Aorta (tissue), 5 donors: ENCODE data around the gene KRTAP5-7. TPM values are rescaled to one million over a fixed set of nuclear protein-coding genes. Genes with fewer than 3 reads are reported as not detected.
"Not testable (repeated sequence)": the region's sequence is repeated elsewhere in the genome, so short reads cannot be mapped to it uniquely, and the experiment has no call there.

Source experiments
- ATAC-seq: fragments of 200-7000 bp; cut with Tn5 transposase; one replicate; pipeline ENCODE4 v1.9.1; 2022; ENCODE audit warnings: moderate library complexity; ENCODE audit not compliant: low FRiP score
- DNase-seq, 2 donors: peaks; one replicate each; pipeline ENCODE4 v3.0.0-alpha.2; 2020
- H3K27ac ChIP-seq, 2 donors: one replicate each; pipeline ENCODE4 v1.5.1; 2013; ENCODE audit warnings: low read length in 2 of 2, mild to moderate bottlenecking in 2 of 2, moderate library complexity in 2 of 2, control low read depth in 1 of 2, inconsistent platforms in 1 of 2, low read depth in 1 of 2
- H3K27me3 ChIP-seq, 2 donors: one replicate each; pipeline ENCODE4 v1.6.1; 2013; ENCODE audit warnings: control low read depth in 1 of 2, low read length in 1 of 2, mild to moderate bottlenecking in 1 of 2, moderate library complexity in 1 of 2; ENCODE audit not compliant: insufficient read depth in 2 of 2, control insufficient read depth in 1 of 2
- H3K36me3 ChIP-seq, 2 donors: one replicate each; pipeline ENCODE4 v1.6.1; 2013; ENCODE audit warnings: control low read depth in 1 of 2, low read length in 1 of 2, mild to moderate bottlenecking in 1 of 2; ENCODE audit not compliant: insufficient read depth in 2 of 2, control insufficient read depth in 1 of 2
- H3K4me1 ChIP-seq, 2 donors: one replicate each; pipeline ENCODE4 v1.6.1; 2013; ENCODE audit warnings: low read length in 2 of 2, control low read depth in 1 of 2, mild to moderate bottlenecking in 1 of 2, moderate library complexity in 1 of 2; ENCODE audit not compliant: insufficient read depth in 2 of 2, control insufficient read depth in 1 of 2
- H3K4me3 ChIP-seq, 2 donors: one replicate each; pipeline ENCODE4 v1.5.1; 2013; ENCODE audit warnings: low read length in 2 of 2, control low read depth in 1 of 2, mild to moderate bottlenecking in 1 of 2
- H3K9me3 ChIP-seq: one replicate; pipeline ENCODE4 v1.6.1; 2013; ENCODE audit warnings: mild to moderate bottlenecking, low read length; ENCODE audit not compliant: control insufficient read depth
- WGBS, 2 donors: extraction: QIAGEN DNeasy Blood & Tissue Kit; methylation state at CpG; one replicate each; pipeline ENCODE4 v1.1.7; 2013; 5-methylcytosine and 5-hydroxymethylcytosine counted together
- intact Hi-C, 2 donors: fragments of 100-400 bp; cut with DNase I; formaldehyde crosslinking; loops; one replicate each; pipeline versions ENCODE4 v1.14.2 to v1.15.0; 2022
- polyA plus RNA-seq, 2 donors: library from polyadenylated mRNA; stranded (reverse); fragments of 200-250 nt; gene quantifications; one replicate each; pipeline ENCODE4 v1.2.3, GENCODE V29; 2013
- total RNA-seq, 2 donors: library from RNA; stranded (reverse); fragmentation: NEBNext Ultra II Directional; extraction: Animal tissue kit (Norgen Biotek cat#: 25700); gene quantifications; one replicate each; pipeline ENCODE4 v1.2.1, GENCODE V29; 2021
- donor health status: healthy with polysubstance abuse.
- donor health status: Bipolar disorder and iron deficiency.
- donor health status: DM: no; HTN: no; CAD: no.
- donor health status: DM: no; HTN: no; CAD: no.
- donor health status: DM: yes; HTN: yes; CAD: no.

Gene KRTAP5-7
- total and polyA plus RNA-seq, 4 donors = 0.39 to 0.63 TPM; not detected in 2

DNA sequence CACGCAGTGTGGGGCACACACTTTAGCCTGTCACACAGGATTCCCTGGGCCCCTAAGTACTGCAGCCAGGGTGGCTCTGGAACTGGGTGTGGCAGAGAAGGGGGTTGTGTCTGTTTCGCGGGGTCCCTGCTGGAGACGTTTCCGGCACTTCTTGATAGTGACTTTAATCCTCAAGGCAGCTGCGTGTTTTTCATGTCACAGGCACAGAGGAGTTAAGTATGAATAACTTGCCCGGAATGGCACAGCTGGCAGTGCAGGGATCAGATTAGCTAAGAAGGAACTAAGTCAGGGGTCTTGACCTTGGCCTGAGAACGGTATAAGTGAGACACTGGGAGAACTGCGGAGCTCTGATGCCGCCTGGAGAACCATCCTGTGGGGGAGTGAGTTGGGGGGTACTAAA, 7.5 kb upstream of the KRTAP5-7 start:
- whole genome bisulfite sequencing, 2 donors = 66% methylated on average over 10 of the region's 10 CpGs
- no peak for ATAC-seq
- peak in 1 of 2 donors; percentile 34 for DNase-seq
- no peaks in the 10 kb centered on the region for H3K27me3 ChIP-seq
- H3K9me3 ChIP-seq = no peaks in the 10 kb centered on the region
- H3K27ac ChIP-seq = no peak overlapping the region
- no peaks in the 10 kb centered on the region for H3K36me3 ChIP-seq
- intact Hi-C loops = no loop called here
- no peak overlapping the region for H3K4me3 ChIP-seq
- H3K4me1 ChIP-seq = no peaks in the 10 kb centered on the region

DNA sequence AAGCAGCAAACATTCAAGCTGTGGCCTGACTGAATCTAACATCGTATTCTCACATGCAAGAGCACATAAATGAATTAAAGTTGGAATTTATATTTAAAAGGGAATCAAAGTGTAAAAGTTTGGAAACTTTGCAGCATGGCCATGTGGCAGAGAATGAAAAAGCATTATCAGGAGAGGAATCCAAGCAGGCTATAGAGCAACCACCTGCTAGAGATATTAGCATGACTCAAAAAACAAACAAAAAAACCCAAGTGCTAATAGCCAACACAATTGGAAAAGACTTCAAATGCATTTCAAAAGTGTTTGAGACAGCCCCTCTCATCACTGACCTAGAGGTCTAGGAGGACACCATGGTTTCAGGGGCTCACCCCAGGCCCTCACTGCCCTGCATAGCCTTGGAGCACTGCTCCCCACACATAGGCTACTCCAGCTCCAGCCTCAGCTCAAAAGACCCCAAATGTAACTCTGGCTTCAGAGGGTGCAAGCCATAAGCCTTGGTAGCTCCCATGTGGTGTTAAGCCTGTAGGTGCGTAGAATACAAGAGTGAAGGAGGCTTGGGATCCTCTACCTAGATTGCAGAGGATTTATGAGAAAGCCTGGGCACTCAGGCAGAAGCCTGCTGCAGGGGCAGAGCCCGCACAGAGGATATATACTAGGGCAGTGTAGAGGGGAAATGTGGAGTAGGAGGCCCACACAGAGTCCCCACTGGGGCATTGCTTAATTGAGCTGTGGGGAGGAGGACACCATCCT, 1.7 kb upstream of the KRTAP5-7 start:
- intact Hi-C loops = no loop called here
- ATAC-seq = no peak
- no peak overlapping the region for H3K27ac ChIP-seq
- no peak overlapping the region for H3K4me3 ChIP-seq
- peaks cover 2% of the 10 kb centered on the region for H3K9me3 ChIP-seq
- no peaks in the 10 kb centered on the region for H3K4me1 ChIP-seq
- DNase-seq = peak in 1 of 2 donors; percentile 13
- H3K36me3 ChIP-seq = no peaks in the 10 kb centered on the region
- WGBS, 2 donors = 63 to 75% methylated on average over 3 of the region's 3 CpGs
- no peaks in the 10 kb centered on the region for H3K27me3 ChIP-seq

DNA sequence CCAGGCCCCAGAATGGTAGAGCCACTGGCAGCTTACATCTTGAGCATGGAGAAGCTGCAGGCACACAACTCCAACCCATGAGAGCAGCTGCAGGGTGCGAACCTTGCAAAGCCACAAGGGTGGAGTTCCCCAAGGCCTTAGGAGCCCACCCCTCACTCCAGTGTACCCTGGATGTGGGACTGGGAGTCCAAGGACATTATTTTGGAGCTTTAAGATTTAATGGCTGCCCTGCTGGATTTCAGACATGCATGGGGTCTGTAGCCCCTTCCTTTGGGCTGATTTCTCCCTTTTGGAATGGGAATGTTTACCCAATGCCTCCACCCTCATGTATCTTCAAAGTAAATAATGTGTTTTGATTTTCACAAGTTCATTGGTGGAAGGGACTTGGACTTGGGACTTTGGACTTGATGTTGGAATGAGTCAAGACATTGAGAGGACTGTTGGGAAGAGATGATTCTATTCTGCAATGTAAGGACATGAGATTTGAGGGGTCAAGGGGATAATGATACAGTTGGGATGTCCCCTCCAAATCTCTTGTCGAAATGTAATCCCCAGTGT, 1.1 kb upstream of the KRTAP5-7 start:
- 73 to 84% methylated on average over 2 of the region's 2 CpGs for WGBS, 2 donors

DNA sequence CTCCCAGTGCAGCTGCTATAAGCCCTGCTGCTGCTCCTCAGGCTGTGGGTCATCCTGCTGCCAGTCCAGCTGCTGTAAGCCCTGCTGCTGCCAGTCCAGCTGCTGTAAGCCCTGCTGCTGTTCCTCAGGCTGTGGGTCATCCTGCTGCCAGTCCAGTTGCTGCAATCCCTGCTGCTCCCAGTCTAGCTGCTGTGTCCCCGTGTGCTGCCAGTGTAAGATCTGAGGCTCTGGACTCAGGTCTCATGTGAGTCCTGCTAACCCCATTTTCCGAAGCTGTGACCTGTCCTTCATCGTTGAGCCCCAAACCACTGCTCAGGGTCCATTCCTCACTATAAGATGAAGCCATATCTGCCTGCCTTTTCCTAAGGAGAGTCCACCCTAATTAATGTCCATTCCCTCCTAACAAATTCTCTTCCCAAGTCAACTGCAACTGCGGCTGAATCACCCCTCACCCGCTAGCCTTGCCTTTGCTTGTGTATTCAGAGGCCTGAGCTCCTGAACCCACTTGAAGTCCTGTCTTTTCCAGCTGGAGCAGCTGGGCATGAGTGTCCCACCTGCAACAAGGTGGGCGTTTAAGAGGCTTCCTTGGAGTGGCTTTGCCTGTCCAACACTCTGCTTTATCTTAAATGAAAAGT, 626 bp downstream of the KRTAP5-7 start:
- H3K27ac ChIP-seq = no peak overlapping the region
- H3K4me3 ChIP-seq = no peak overlapping the region
- whole genome bisulfite sequencing, 2 donors = 73 to 81% methylated on average over 6 of the region's 6 CpGs
- DNase-seq (peak in 1 of 2 donors; percentile 19), ATAC-seq (no peak)
- peaks cover 2% of the 10 kb centered on the region for H3K9me3 ChIP-seq
- H3K36me3 ChIP-seq = no peaks in the 10 kb centered on the region
- no peaks in the 10 kb centered on the region for H3K4me1 ChIP-seq
- intact Hi-C loops = no loop called here
- H3K27me3 ChIP-seq = no peaks in the 10 kb centered on the region

More for the DNA sequence above, 1.1 kb upstream of the KRTAP5-7 start:
- Histone ChIP-seq H3K9me3 (peaks cover 2% of the 10 kb centered on the region), H3K4me1 (no peaks in the 10 kb centered on the region), H3K27me3 (no peaks in the 10 kb centered on the region), H3K4me3 (no peak overlapping the region), H3K27ac (no peak overlapping the region), H3K36me3 (no peaks in the 10 kb centered on the region)
- no peak for ATAC-seq
- DNase-seq = peak in 1 of 2 donors; percentile 9
- intact Hi-C loops = no loop called here

DNA sequence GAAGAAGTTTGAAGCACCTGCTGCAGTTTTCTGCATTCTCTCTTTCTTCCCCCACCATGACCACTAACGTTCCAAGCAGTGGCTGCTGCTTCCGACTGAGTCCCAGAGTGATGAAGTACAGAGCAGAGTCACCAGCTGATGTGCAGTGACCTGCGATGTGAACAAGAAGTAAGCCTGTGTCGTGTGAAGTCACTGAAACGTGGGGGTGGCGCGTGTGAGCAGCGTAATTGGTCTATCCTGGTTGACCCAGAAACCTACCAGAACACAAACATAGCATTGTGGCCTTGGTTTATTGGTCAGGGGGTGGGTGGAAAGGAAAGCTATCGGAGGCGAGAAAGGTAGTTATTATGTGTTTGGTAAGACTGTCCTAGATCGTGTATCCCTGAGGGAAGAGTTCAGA, 3.5 kb downstream of the KRTAP5-7 start:
- Histone ChIP-seq H3K9me3 (no peaks in the 10 kb centered on the region), H3K27ac (no peak overlapping the region), H3K27me3 (no peaks in the 10 kb centered on the region), H3K36me3 (no peaks in the 10 kb centered on the region), H3K4me3 (no peak overlapping the region), H3K4me1 (no peaks in the 10 kb centered on the region)
- intact Hi-C loops = no loop called here
- DNase-seq = peak in 1 of 2 donors; percentile 9
- no peak for ATAC-seq
- 78 to 79% methylated on average over 11 of the region's 11 CpGs for WGBS, 2 donors

DNA sequence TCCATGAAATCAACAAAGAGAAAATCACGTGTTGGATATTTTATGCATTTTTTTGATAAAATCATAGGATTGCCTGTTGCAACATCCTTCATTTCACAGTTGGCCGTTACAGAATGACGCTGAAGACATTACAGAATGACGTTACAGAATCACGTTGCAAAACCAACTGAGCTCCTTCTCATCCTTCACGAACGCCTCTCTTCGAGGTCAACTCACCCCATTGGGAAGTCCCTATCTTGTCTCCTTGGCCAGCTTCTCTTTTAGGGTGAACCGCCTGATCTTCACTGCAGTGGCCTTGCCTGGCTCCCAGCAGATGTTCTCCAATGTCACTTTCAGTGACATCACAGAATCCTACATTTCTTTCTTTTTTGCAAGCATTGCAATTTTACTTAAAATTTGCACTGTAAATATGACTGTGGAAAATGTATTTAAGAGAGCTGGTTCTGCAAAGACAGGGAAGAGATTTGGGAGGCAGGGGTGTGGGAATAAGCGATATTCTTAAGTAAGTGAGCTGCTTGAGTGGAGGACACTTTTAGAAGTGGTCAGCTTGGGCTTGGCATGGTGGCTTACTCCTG, 5.1 kb downstream of the KRTAP5-7 start:
- no peak overlapping the region for H3K4me3 ChIP-seq
- H3K27me3 ChIP-seq = no peaks in the 10 kb centered on the region
- WGBS, 2 donors = 80 to 81% methylated on average over 10 of the region's 10 CpGs
- ATAC-seq (no peak), DNase-seq (no peak)
- H3K36me3 ChIP-seq = no peaks in the 10 kb centered on the region
- intact Hi-C loops = no loop called here
- no peak overlapping the region for H3K27ac ChIP-seq
- no peaks in the 10 kb centered on the region for H3K4me1 ChIP-seq
- no peaks in the 10 kb centered on the region for H3K9me3 ChIP-seq

DNA sequence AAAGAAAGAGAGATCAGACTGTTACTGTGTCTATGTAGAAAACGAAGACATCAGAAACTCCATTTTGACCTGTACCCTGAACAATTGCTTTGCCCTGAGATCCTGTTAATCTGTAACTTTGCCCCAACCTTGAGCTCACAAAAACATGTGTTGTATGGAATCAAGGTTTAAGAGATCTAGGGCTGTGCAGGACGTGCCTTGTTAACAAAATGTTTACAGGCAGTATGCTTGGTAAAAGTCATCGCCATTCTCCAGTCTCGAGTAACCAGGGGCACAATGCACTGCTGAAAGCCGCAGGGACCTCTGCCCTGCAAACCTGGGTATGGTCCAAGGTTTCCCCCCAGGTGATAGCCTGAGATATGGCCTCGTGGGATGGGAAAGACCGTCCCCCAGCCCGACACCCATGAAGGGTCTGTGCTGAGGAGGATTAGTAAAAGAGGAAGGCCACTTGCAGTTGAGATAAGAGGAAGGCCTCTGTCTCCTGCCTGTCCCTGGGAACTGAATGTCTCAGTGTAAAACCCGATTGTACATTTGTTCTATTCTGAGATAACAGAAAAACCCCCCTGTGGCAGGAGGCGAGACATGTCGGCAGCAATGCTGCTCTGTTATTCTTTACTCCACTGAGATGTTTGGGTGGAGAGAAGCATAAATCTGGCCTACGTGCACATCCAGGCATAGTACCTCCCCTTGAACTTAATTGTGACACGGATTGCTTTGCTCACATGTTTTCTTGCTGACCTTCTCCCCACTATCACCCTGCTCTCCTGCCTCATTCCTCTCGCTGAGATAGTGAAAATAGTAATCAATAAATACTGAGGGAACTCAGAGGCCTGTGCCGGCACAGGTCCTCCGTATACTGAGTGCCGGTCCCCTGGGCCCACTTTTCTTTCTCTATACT, 7.9 kb downstream of the KRTAP5-7 start:
- DNase-seq = peak in 1 of 2 donors; percentile 19
- H3K9me3 ChIP-seq, H3K36me3 ChIP-seq, ATAC-seq, intact Hi-C loops, H3K4me1 ChIP-seq, H3K4me3 ChIP-seq, H3K27ac ChIP-seq, H3K27me3 ChIP-seq: not testable (repeated sequence)
- WGBS, 2 donors = 57 to 59% methylated on average over 17 of the region's 17 CpGs

DNA sequence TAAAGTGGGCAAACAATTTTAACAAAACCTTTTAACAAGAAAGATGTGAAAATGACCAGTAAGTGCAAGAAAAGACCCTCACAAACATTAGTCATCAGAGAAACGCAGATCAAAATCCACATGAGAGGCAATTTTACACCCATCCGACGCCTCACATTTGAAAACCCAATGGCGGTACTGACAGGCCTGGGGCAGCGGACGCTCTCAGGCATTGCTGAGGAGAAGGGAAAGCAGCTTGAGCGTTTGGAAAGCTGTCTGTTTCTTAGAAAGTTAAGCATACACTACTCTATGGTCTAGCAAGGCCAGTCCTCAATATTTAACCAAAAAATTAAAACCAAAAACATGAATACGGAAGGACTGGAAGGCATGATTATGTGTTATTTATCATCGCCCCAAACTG, 8.8 kb downstream of the KRTAP5-7 start:
- no peaks in the 10 kb centered on the region for H3K36me3 ChIP-seq
- intact Hi-C loops = no loop called here
- DNase-seq = no peak
- H3K27ac ChIP-seq = no peak overlapping the region
- no peak overlapping the region for H3K4me3 ChIP-seq
- 89 to 93% methylated on average over 9 of the region's 9 CpGs for WGBS, 2 donors
- H3K27me3 ChIP-seq = no peaks in the 10 kb centered on the region
- no peak for ATAC-seq
- H3K4me1 ChIP-seq = no peaks in the 10 kb centered on the region
- H3K9me3 ChIP-seq = no peaks in the 10 kb centered on the region
